Ascending aorta (tissue), 2 donors: ENCODE results near the gene AQP12B. TPM values are rescaled to one million over a fixed set of nuclear protein-coding genes. Genes with fewer than 3 reads are reported as not detected.
"Not testable (repeated sequence)": the region's sequence is repeated elsewhere in the genome, so short reads cannot be mapped to it uniquely, and the experiment has no call there.

Source experiments
- DNase-seq, 2 donors: peaks; one replicate each; pipeline ENCODE4 v3.0.0-alpha.2; 2019; ENCODE audit warnings: low spot score in 2 of 2
- H3K27ac ChIP-seq, 2 donors: fragments of 200-600 bp; sonication (generic); one replicate each; pipeline ENCODE4 v1.5.1; 2016 to 2017; ENCODE audit warnings: mild to moderate bottlenecking in 1 of 2
- H3K27me3 ChIP-seq: fragments of 200-600 bp; sonication (generic); one replicate; pipeline ENCODE4 v1.5.1; 2017
- H3K36me3 ChIP-seq, 2 donors: fragments of 200-600 bp; sonication (generic); one replicate each; pipeline ENCODE4 v1.5.1; 2016
- H3K4me1 ChIP-seq, 2 donors: fragments of 200-600 bp; sonication (generic); one replicate each; pipeline ENCODE4 v1.5.1; 2016 to 2017; ENCODE audit warnings: mild to moderate bottlenecking in 1 of 2
- H3K4me3 ChIP-seq, 2 donors: fragments of 200-600 bp; sonication (generic); one replicate each; pipeline ENCODE4 v1.5.1; 2016 to 2017; ENCODE audit warnings: mild to moderate bottlenecking in 1 of 2
- H3K9me3 ChIP-seq, 2 donors: fragments of 200-600 bp; sonication (generic); one replicate each; pipeline ENCODE4 v1.5.1; 2016
- intact Hi-C: fragments of 100-400 bp; cut with DNase I; formaldehyde crosslinking; loops from one replicate; pipeline ENCODE4 v1.15.1; 2023
- total RNA-seq: library from RNA; depleted of rRNA; stranded (reverse); fragments of >200 nt; gene quantifications from one replicate; pipeline ENCODE4 v1.1.0, GENCODE V29; 2016
- TF ChIP-seq, protein P1 (sequence below), 3 experiments: fragments of 200-600 bp in 2 of 3; fragments of 450-650 bp in 1 of 3; sonication (generic) in 2 of 3; IDR thresholded peaks; one replicate each; pipeline ENCODE4 v1.5.1; 2016 to 2019; ENCODE audit warnings: antibody characterized with exemption in 3 of 3, mild to moderate bottlenecking in 1 of 3, moderate library complexity in 1 of 3

The AQP12B gene
- total RNA-seq, 1 donor from 2014 or later, result not detected

DNA sequence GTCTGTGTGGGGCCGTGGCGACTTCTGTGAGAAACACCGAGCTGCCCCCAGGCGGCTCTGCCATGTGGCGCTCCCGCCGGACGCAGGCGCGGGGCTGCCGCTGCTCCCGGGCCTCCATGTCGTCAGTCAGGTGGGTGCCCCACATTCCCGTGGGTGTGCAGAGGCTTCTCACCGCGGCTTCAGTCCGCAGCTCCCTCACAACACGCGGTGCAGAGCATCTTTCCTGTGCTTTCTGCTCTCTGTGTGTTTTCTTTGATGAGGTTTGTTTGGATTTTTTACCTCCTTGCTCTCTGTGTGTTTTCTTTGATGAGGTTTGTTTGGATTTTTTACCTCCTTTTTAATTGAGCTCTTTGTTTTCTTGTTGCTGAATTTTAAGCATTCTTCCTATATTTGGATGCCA lies 22.0 kb upstream of the AQP12B start:
- Histone ChIP-seq H3K27me3 (peaks cover 4% of the 10 kb centered on the region), H3K27ac (no peak overlapping the region), H3K36me3 (no peaks in the 10 kb centered on the region), H3K4me1 (no peaks in the 10 kb centered on the region), H3K4me3 (no peak overlapping the region), H3K9me3 (no peaks in the 10 kb centered on the region)
- TF ChIP-seq, protein P1, sequence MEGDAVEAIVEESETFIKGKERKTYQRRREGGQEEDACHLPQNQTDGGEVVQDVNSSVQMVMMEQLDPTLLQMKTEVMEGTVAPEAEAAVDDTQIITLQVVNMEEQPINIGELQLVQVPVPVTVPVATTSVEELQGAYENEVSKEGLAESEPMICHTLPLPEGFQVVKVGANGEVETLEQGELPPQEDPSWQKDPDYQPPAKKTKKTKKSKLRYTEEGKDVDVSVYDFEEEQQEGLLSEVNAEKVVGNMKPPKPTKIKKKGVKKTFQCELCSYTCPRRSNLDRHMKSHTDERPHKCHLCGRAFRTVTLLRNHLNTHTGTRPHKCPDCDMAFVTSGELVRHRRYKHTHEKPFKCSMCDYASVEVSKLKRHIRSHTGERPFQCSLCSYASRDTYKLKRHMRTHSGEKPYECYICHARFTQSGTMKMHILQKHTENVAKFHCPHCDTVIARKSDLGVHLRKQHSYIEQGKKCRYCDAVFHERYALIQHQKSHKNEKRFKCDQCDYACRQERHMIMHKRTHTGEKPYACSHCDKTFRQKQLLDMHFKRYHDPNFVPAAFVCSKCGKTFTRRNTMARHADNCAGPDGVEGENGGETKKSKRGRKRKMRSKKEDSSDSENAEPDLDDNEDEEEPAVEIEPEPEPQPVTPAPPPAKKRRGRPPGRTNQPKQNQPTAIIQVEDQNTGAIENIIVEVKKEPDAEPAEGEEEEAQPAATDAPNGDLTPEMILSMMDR (IDR thresholded peaks at IDR 0.05), result no peak
- no peak for DNase-seq
- intact Hi-C loops, result no loop called here

- intact Hi-C loops, result no loop called here
- H3K36me3 ChIP-seq, result no peaks in the 10 kb centered on the region
- peaks cover 4% of the 10 kb centered on the region for H3K27me3 ChIP-seq
- no peak overlapping the region for H3K4me3 ChIP-seq
- no peak overlapping the region for H3K27ac ChIP-seq
- H3K4me1 ChIP-seq, result no peaks in the 10 kb centered on the region
- no peaks in the 10 kb centered on the region for H3K9me3 ChIP-seq
- TF ChIP-seq, protein P1 (IDR thresholded peaks at IDR 0.05), result no peak
- no peak for DNase-seq
Measured at GRCh38 chr2:240703417-240704341, 21.0 kb upstream of the AQP12B start.

DNA sequence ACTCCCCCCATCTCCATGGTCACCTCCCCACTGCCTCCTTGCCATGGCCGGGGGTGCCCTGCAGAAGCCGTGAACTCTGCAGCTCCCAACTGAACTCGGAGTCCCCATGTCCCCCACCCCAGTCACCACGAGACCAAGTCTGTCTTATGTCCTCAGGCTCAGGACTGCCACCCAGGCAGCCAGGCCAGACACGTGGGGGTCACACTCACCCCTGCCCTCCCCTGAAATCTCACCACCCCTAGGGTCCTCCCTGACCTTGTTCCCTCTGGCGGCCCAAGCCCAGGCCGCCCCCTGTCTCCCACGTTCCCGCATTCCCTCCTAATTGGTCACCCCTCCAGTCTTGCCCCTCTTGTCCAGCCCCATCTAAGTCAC lies 19.9 kb upstream of the AQP12B start:
- no peaks in the 10 kb centered on the region for H3K4me1 ChIP-seq
- DNase-seq, result no peak
- no peaks in the 10 kb centered on the region for H3K9me3 ChIP-seq
- no peak overlapping the region for H3K27ac ChIP-seq
- peaks cover 4% of the 10 kb centered on the region for H3K27me3 ChIP-seq
- intact Hi-C loops, result no loop called here
- TF ChIP-seq, protein P1 (IDR thresholded peaks at IDR 0.05), result no peak
- H3K36me3 ChIP-seq, result no peaks in the 10 kb centered on the region
- no peak overlapping the region for H3K4me3 ChIP-seq

DNA sequence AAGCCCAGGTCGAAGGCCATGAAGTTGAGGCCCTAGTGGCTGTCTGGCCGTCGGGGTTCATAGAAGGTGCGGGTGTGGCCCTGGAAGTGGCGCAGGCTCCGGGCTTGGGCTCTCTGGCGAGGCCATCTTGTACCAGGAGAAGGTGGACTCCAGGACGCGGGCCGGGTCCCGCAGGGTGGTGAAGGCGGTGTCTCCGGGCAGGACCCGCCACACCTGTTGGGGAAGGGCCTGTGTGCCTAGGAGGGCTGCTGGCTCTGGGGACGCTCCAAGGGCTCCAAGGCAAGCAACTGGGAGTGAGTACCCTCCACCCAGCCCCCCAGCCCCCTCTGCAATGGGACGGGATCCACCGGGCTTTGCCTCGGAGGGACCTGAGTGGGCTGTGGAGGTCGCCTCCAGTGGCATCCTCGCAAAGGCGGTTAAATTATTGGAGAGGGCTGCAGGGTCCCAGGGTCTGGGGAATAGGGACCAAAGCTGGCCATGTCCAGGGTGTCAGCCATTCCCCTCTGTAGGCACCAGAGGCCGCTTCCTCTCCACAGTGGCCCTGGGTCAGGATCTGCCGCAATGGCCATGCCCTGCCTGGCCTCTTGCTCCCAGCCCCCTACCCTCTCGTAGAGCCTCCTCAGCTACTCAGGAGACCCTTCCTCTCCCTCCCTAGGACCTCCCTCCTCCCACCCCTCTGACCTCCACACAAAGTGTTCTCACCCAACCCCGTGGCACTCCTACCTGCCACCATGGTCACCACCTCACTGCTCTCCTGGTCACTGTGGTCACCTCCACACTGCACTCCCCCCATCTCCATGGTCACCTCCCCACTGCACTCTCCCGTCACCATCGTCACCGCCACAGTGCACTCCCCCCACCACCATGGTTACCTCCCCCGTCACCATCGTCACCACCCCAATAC lies 19.3 kb upstream of the AQP12B start:
- Histone ChIP-seq H3K4me1 (no peaks in the 10 kb centered on the region), H3K27me3 (peaks cover 4% of the 10 kb centered on the region), H3K4me3 (no peak overlapping the region), H3K27ac (no peak overlapping the region), H3K36me3 (no peaks in the 10 kb centered on the region), H3K9me3 (no peaks in the 10 kb centered on the region)
- no peak for DNase-seq
- TF ChIP-seq, protein P1 (IDR thresholded peaks at IDR 0.05), result no peak
- intact Hi-C loops, result no loop called here

GRCh38 chr2:240701091-240701735 lies 18.5 kb upstream of the AQP12B start:
- TF ChIP-seq, protein P1 (IDR thresholded peaks at IDR 0.05), result no peak
- Histone ChIP-seq H3K4me1 (no peaks in the 10 kb centered on the region), H3K27me3 (peaks cover 4% of the 10 kb centered on the region), H3K4me3 (no peak overlapping the region), H3K9me3 (no peaks in the 10 kb centered on the region), H3K36me3 (no peaks in the 10 kb centered on the region), H3K27ac (no peak overlapping the region)
- intact Hi-C loops, result no loop called here
- no peak for DNase-seq

DNA sequence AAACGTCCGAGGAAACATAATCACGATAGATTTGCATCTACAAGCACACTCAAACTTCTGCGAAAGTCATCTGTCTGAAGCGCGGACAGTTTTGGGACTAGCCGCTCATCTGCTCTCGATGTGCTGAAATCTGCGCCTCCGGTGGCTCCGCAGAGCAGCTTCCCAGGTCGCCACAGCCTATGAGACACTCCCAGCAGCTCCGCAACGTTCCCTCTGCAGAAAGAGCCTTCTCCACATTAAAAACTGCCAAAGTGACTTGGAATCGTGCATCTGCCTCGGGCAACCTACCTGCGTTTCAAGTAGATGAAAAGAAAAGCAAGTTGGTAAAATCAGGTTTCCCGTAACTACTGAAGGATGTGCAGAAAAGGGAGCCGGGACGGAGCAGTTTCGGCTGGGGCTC lies 17.9 kb upstream of the AQP12B start:
- intact Hi-C loops, H3K9me3 ChIP-seq, H3K27me3 ChIP-seq, H3K36me3 ChIP-seq, H3K27ac ChIP-seq, H3K4me3 ChIP-seq, DNase-seq, H3K4me1 ChIP-seq: not testable (repeated sequence)

GRCh38 chr2:240699835-240700234 lies 17.1 kb upstream of the AQP12B start:
- H3K27ac ChIP-seq, H3K27me3 ChIP-seq, H3K9me3 ChIP-seq, H3K36me3 ChIP-seq, intact Hi-C loops, H3K4me3 ChIP-seq, H3K4me1 ChIP-seq, DNase-seq: not testable (repeated sequence)

DNA sequence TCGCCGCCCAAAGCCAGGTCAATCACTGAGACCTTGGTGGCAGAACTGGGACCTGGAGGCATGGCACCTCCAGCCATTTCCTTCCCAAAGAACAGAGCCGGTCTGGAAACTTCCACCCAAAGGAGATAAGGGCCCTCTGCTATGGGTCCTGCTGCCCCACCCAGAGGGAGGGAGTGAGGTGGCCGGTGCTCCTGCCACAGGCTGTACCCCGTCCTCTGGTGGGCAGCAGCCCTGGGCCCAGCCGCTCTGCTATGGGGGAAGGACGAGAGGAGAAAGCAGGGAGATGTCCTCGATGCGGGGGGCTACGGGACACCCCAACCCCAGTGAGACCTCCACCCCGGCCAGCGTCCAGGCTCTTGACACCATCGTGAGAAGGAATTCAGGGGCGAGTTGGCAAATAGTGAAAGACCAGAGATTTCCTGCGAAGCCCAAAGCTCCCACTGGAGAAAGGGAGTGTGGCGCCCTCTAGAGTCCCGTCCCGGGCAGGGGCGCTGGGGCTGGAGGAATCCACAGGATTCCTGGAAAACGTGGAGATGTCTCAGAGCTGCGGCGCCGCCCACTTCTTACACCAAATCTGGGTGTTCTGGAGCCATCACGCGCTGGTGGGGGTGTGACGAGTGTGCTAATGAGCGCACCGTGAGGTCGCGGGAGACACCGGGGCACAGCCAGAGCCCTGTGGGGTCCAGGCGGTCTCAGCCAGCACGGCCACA lies 16.3 kb upstream of the AQP12B start:
- H3K4me3 ChIP-seq, H3K4me1 ChIP-seq, H3K27ac ChIP-seq, DNase-seq, intact Hi-C loops, H3K36me3 ChIP-seq, H3K27me3 ChIP-seq, H3K9me3 ChIP-seq: not testable (repeated sequence)
